Body of pancreas (tissue), 4 donors: ENCODE data around the gene ENTHD1. TPM values are rescaled to one million over a fixed set of nuclear protein-coding genes. Genes with fewer than 3 reads are reported as not detected.

Experiments used
- ATAC-seq: fragments of 150-250 bp; one replicate; pipeline ENCODE4 v1.9.1; 2016
- DNase-seq, 4 donors: peaks; one replicate each; pipeline ENCODE4 v3.0.0-alpha.2; 2019
- H3K27ac ChIP-seq, 4 donors: fragments of 200-600 bp; sonication (generic); 1 replicate in 3 of 4; 2 replicates in 1 of 4; pipeline versions ENCODE4 v1.5.1 to v1.6.1; 2016 to 2019; ENCODE audit warnings: mild to moderate bottlenecking in 1 of 4, mixed read lengths in 1 of 4, moderate library complexity in 1 of 4
- H3K27me3 ChIP-seq, 2 donors: fragments of 200-600 bp; sonication (generic); one replicate each; pipeline ENCODE4 v1.6.0; 2016; ENCODE audit warnings: mild to moderate bottlenecking in 1 of 2
- H3K36me3 ChIP-seq, 2 donors: fragments of 200-600 bp; sonication (generic); replicated peaks in 1 of 2; 2 replicates each; pipeline ENCODE4 v1.5.1; 2016; ENCODE audit warnings: low read depth in 2 of 2; ENCODE audit not compliant: insufficient read depth in 1 of 2
- H3K4me1 ChIP-seq: fragments of 200-600 bp; sonication (generic); one replicate; pipeline ENCODE4 v1.6.0; 2016
- H3K4me3 ChIP-seq, 2 donors: fragments of 200-600 bp; sonication (generic); 1 replicate in 1 of 2; 2 replicates in 1 of 2; pipeline ENCODE4 v1.5.1; 2016 to 2019
- H3K9me3 ChIP-seq, 3 donors: fragments of 200-600 bp; sonication (generic); 1 replicate in 2 of 3; 2 replicates in 1 of 3; pipeline ENCODE4 v1.5.1; 2016
- CTCF ChIP-seq, 7 experiments: fragments of 450-650 bp in 4 of 7; fragments of 200-600 bp in 3 of 7; sonication (generic) in 3 of 7; IDR thresholded peaks; one replicate each; pipeline ENCODE4 v1.5.1; 2016 to 2019; ENCODE audit warnings: antibody characterized with exemption in 7 of 7
- POLR2A ChIP-seq, 3 donors: fragments of 450-650 bp; IDR thresholded peaks; one replicate each; pipeline ENCODE4 v1.6.1; 2016; ENCODE audit warnings: antibody characterized with exemption in 3 of 3, mild to moderate bottlenecking in 2 of 3
- WGBS, 2 donors: methylation state at CpG; one replicate each; pipeline ENCODE4 v1.1.5; 2017; 5-methylcytosine and 5-hydroxymethylcytosine counted together
- intact Hi-C: fragments of 100-400 bp; cut with DNase I; formaldehyde crosslinking; loops from one replicate; pipeline ENCODE4 v1.15.1; 2023
- total RNA-seq, 2 donors: library from RNA; depleted of rRNA; stranded (reverse); fragments of >200 nt; gene quantifications; one replicate each; pipeline ENCODE4 v1.1.0, GENCODE V29; 2016

Gene ENTHD1
- not detected for total RNA-seq

- H3K27ac ChIP-seq = no peak within 1 kb of the TSS
- H3K36me3 ChIP-seq = no peaks in the 10 kb centered on the region
- intact Hi-C loops = no loop called here
- TF ChIP-seq CTCF (IDR thresholded peaks at IDR 0.05) (no peak), POLR2A (IDR thresholded peaks at IDR 0.05) (no peak)
- ATAC-seq = no peak
- no peaks in the 10 kb centered on the region for H3K27me3 ChIP-seq
- H3K4me1 ChIP-seq = no peaks in the 10 kb centered on the region
- 76 to 80% methylated on average over 9 to 20 of the region's 20 CpGs for WGBS, 2 donors
- DNase-seq = no peak
- no peaks in the 10 kb centered on the region for H3K9me3 ChIP-seq
- no peak within 1 kb of the TSS for H3K4me3 ChIP-seq
These were observed at the start of gene ENTHD1 for GRCh38 chr22:39893526-39893925. Gene ENTHD1 (minus strand): TSS chr22:39893760. CDS start chr22:39887748, 6,012 bp downstream.

- no peaks in the 10 kb centered on the region for H3K9me3 ChIP-seq
- TF ChIP-seq POLR2A (IDR thresholded peaks at IDR 0.05) (no peak), CTCF (IDR thresholded peaks at IDR 0.05) (no peak)
- ATAC-seq (no peak), DNase-seq (no peak)
- no peaks in the 10 kb centered on the region for H3K36me3 ChIP-seq
- peaks cover 23% of the 10 kb centered on the region for H3K4me1 ChIP-seq
- no peak overlapping the region for H3K27ac ChIP-seq
- no peak overlapping the region for H3K4me3 ChIP-seq
- intact Hi-C loops = no loop called here
- no peaks in the 10 kb centered on the region for H3K27me3 ChIP-seq
- 81 to 84% methylated on average over 5 of the region's 5 CpGs for WGBS, 2 donors
These were observed 49.8 kb upstream of the ENTHD1 start for GRCh38 chr22:39943337-39943736.

GRCh38 chr22:39942439-39943230 is 49.1 kb upstream of the ENTHD1 start:
- no peak overlapping the region for H3K4me3 ChIP-seq
- no peak for DNase-seq
- no peaks in the 10 kb centered on the region for H3K27me3 ChIP-seq
- intact Hi-C loops = no loop called here
- WGBS, 2 donors = 74 to 84% methylated on average over 8 of the region's 8 CpGs
- no peak for ATAC-seq
- TF ChIP-seq CTCF (IDR thresholded peaks at IDR 0.05) (no peak), POLR2A (IDR thresholded peaks at IDR 0.05) (no peak)
- H3K27ac ChIP-seq = no peak overlapping the region
- H3K9me3 ChIP-seq = no peaks in the 10 kb centered on the region
- peaks cover 18% of the 10 kb centered on the region for H3K4me1 ChIP-seq
- no peaks in the 10 kb centered on the region for H3K36me3 ChIP-seq

GRCh38 chr22:39941601-39942000 is 48.0 kb upstream of the ENTHD1 start:
- Histone ChIP-seq H3K27ac (no peak overlapping the region), H3K4me3 (no peak overlapping the region), H3K4me1 (peaks cover 7% of the 10 kb centered on the region), H3K36me3 (no peaks in the 10 kb centered on the region), H3K27me3 (no peaks in the 10 kb centered on the region), H3K9me3 (no peaks in the 10 kb centered on the region)
- ATAC-seq (no peak), DNase-seq (no peak)
- no peak for TF ChIP-seq CTCF (IDR thresholded peaks at IDR 0.05)
- no peak for TF ChIP-seq POLR2A (IDR thresholded peaks at IDR 0.05)
- 71 to 82% methylated on average over 2 of the region's 2 CpGs for WGBS, 2 donors
- intact Hi-C loops = no loop called here
